SK-N-MC (cell line): Measurements from ENCODE around the gene RAD51AP2.
"Not testable (repeated sequence)": the region's sequence is repeated elsewhere in the genome, so short reads cannot be mapped to it uniquely, and the experiment has no call there.

Experiments
- DNase-seq: peaks from one replicate; pipeline ENCODE4 v3.0.0-alpha.2; 2011; ENCODE audit warnings: low read depth, low spot score
- H3K27ac ChIP-seq: fragments of 200-600 bp; sonication (generic); 2 replicates; pipeline ENCODE4 v1.5.1; 2016; ENCODE audit warnings: mixed run types
- H3K36me3 ChIP-seq: fragments of 200-600 bp; sonication (generic); 2 replicates; pipeline ENCODE4 v1.6.1; 2017; ENCODE audit warnings: antibody characterized with exemption, low read length, mixed read lengths; ENCODE audit not compliant: insufficient read depth
- H3K4me3 ChIP-seq: fragments of 200-600 bp; sonication (generic); 2 replicates; pipeline ENCODE4 v1.5.1; 2016
- H3K9ac ChIP-seq: fragments of 200-600 bp; sonication (generic); 2 replicates; pipeline ENCODE4 v1.8.0; 2017; ENCODE audit warnings: mixed run types, mixed read lengths; ENCODE audit not compliant: insufficient read length
- H3K9me3 ChIP-seq: fragments of 200-600 bp; sonication (generic); 2 replicates; pipeline ENCODE4 v1.6.1; 2017; ENCODE audit warnings: low read depth, mild to moderate bottlenecking, antibody characterized with exemption, low read length, moderate library complexity, mixed read lengths
- EZH2 ChIP-seq: fragments of 200-600 bp; sonication (generic); IDR thresholded peaks from one replicate; pipeline ENCODE4 v1.6.1; 2017; ENCODE audit warnings: antibody characterized with exemption
- FOXP2 ChIP-seq: optimal IDR thresholded peaks from 2 replicates; pipeline ENCODE3; 2011; ENCODE audit warnings: mild to moderate bottlenecking, moderate library complexity; ENCODE audit not compliant: insufficient read depth; ENCODE audit errors: extremely low read length, control extremely low read depth
- POLR2AphosphoS5 ChIP-seq: IDR thresholded peaks from 2 replicates; pipeline ENCODE4 v1.6.1; 2012; ENCODE audit warnings: mild to moderate bottlenecking, low read depth, low read length, borderline replicate concordance

The RAD51AP2 gene

DNA sequence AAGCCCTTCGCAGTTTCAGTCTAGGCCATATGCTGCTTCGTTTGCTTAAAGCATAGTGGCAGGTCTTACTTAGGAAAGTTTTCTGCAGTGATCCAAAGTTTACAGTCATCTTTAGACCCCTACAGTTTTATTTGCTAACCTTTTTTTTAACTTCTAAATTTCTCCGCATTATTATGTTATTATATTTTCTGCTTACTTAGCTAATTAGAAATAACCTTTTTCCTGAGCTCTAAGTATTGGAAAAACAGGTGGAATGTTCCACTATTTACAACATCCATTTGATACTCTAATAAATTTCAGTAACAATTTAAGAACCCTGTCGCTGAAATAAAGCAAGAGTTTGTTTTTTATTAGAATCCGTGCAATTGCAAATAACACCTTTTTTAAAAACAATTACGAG, 4.1 kb upstream of the RAD51AP2 start:
- no peak for TF ChIP-seq FOXP2
- H3K4me3 ChIP-seq = no peak overlapping the region
- DNase-seq = no peak
- no peaks in the 10 kb centered on the region for H3K9me3 ChIP-seq
- H3K9ac ChIP-seq = no peak overlapping the region
- H3K36me3 ChIP-seq = no peaks in the 10 kb centered on the region
- H3K27ac ChIP-seq = no peak overlapping the region

- H3K9ac ChIP-seq = no peak overlapping the region
- DNase-seq = no peak
- no peaks in the 10 kb centered on the region for H3K36me3 ChIP-seq
- no peak overlapping the region for H3K4me3 ChIP-seq
- TF ChIP-seq POLR2AphosphoS5 = no peak
- TF ChIP-seq FOXP2 = no peak
- no peak for TF ChIP-seq EZH2
- no peaks in the 10 kb centered on the region for H3K9me3 ChIP-seq
- no peak overlapping the region for H3K27ac ChIP-seq
These were observed 3.4 kb upstream of the RAD51AP2 start for GRCh38 chr2:17521621-17522020.

DNA sequence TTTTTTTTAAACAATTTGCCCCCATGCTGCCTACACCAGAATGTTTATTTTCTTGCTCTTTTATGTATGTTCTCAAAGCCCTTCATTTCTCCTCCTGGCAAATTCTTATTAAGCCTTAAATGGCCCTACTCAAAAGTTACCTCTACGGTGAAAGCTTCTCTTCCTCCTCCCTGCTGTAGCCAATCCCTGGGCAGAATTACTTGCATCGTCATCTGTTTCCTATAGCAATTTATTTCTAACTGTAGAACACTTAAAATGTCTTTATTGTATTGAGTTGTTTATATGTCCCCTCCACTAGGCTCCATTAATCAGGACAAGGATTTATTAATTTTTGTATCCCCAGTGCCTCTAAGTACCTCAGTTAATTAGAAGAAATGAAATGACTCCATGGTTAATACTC, 2.5 kb upstream of the RAD51AP2 start:
- H3K4me3 ChIP-seq = no peak overlapping the region
- no peak overlapping the region for H3K9ac ChIP-seq
- no peaks in the 10 kb centered on the region for H3K36me3 ChIP-seq
- H3K27ac ChIP-seq = no peak overlapping the region
- DNase-seq = no peak
- TF ChIP-seq FOXP2 (no peak), EZH2 (no peak), POLR2AphosphoS5 (no peak)
- no peaks in the 10 kb centered on the region for H3K9me3 ChIP-seq

- H3K27ac ChIP-seq = no peak overlapping the region; the same call in 1 of the 2 replicates
- TF ChIP-seq FOXP2 = no peak
- TF ChIP-seq POLR2AphosphoS5 = no peak
- no peak for TF ChIP-seq EZH2
- no peaks in the 10 kb centered on the region for H3K36me3 ChIP-seq
- DNase-seq = no peak
- no peak overlapping the region for H3K4me3 ChIP-seq
- no peaks in the 10 kb centered on the region for H3K9me3 ChIP-seq
- peak overlapping the region; percentile 85 for H3K9ac ChIP-seq
These were observed 1.2 kb upstream of the RAD51AP2 start for GRCh38 chr2:17519486-17519885.

GRCh38 chr2:17517481-17518211, 594 bp downstream of the RAD51AP2 start:
- peak overlapping the region; percentile 81 for H3K9ac ChIP-seq
- peak overlapping the region; percentile 83 for H3K27ac ChIP-seq
- H3K9me3 ChIP-seq = no peaks in the 10 kb centered on the region
- no peak for TF ChIP-seq POLR2AphosphoS5
- no peak for TF ChIP-seq EZH2
- TF ChIP-seq FOXP2 = no peak
- peak overlapping the region; percentile 80 for H3K4me3 ChIP-seq
- no peak for DNase-seq
- H3K36me3 ChIP-seq = no peaks in the 10 kb centered on the region

- no peak overlapping the region for H3K9ac ChIP-seq
- no peaks in the 10 kb centered on the region for H3K9me3 ChIP-seq
- no peak overlapping the region for H3K4me3 ChIP-seq
- H3K27ac ChIP-seq = peak overlapping the region; percentile 83
- no peak for DNase-seq
- no peaks in the 10 kb centered on the region for H3K36me3 ChIP-seq
- no peak for TF ChIP-seq POLR2AphosphoS5
- TF ChIP-seq FOXP2 = no peak
- TF ChIP-seq EZH2 = no peak
These were observed 2.6 kb downstream of the RAD51AP2 start for GRCh38 chr2:17515652-17516051.

- Histone ChIP-seq H3K36me3 (no peaks in the 10 kb centered on the region), H3K9ac (no peak overlapping the region), H3K4me3 (no peak overlapping the region), H3K27ac (no peak overlapping the region), H3K9me3 (no peaks in the 10 kb centered on the region)
- no peak for DNase-seq
- TF ChIP-seq FOXP2 = no peak
- TF ChIP-seq POLR2AphosphoS5 = no peak
- no peak for TF ChIP-seq EZH2
These were observed 11.3 kb downstream of the RAD51AP2 start for GRCh38 chr2:17506736-17507616.

DNA sequence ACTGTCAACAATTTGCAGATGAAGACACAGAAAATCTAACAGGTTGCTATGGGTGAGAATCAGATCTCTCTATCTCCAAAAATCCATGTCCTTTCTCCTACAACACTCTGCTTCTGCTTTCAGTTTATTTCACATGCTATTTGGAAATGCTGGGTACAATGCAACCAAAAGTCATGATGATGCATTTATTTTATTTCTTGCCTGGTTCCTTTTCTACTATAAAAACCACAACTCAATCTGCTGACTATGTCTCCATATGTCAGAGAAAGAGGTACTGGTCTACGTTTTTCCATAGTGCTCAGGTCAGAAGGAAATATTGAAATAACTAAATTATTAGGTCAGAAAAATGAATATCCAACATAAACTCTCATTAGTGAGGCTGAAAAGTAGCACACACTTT, 20.5 kb downstream of the RAD51AP2 start:
- no peaks in the 10 kb centered on the region for H3K9me3 ChIP-seq
- H3K36me3 ChIP-seq = no peaks in the 10 kb centered on the region
- no peak overlapping the region for H3K4me3 ChIP-seq
- no peak for DNase-seq
- H3K27ac ChIP-seq = no peak overlapping the region
- TF ChIP-seq FOXP2 = no peak
- no peak for TF ChIP-seq EZH2
- no peak for TF ChIP-seq POLR2AphosphoS5
- no peak overlapping the region for H3K9ac ChIP-seq

DNA sequence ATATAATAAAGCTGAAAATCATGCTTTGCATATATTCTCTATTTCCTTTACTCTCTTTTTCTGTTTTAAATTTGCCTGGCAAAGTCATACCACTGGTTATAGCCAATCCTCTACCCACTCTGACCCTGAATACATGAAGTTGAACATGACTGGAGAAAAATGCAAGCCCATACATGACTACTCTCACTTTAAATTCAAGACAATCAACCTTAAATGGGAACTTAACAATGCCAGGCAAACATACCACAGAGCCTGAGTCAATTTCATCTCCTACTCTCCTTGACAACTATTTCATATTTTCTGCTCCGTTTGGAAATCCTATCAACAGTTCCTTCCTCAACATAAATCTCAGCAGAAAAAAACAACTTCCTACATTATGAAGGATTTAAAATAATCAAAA, 22.6 kb downstream of the RAD51AP2 start:
- Histone ChIP-seq H3K9ac (no peak overlapping the region), H3K36me3 (no peaks in the 10 kb centered on the region), H3K4me3 (no peak overlapping the region), H3K27ac (no peak overlapping the region), H3K9me3 (no peaks in the 10 kb centered on the region)
- no peak for DNase-seq
- TF ChIP-seq EZH2 = no peak

DNA sequence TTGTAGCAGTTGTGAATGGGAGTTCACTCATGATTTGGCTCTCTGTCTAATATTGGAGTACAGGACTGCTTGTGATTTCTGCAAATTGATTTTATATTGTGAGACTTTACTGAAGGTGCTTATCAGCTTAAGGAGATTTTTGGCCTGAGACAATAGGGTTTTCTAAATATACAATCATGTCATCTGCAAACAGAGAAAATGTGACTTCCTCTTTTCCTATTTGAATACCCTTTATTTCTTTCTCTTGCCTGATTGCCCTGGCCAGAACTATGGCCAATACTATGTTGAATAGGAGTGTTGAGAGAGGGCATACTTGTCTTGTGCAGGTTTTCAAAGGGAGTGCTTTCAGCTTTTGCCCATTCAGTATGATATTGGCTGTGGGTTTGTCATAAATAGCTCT, 28.1 kb downstream of the RAD51AP2 start:
- H3K4me3 ChIP-seq, H3K36me3 ChIP-seq, H3K9me3 ChIP-seq, H3K9ac ChIP-seq, DNase-seq, H3K27ac ChIP-seq: not testable (repeated sequence)

DNA sequence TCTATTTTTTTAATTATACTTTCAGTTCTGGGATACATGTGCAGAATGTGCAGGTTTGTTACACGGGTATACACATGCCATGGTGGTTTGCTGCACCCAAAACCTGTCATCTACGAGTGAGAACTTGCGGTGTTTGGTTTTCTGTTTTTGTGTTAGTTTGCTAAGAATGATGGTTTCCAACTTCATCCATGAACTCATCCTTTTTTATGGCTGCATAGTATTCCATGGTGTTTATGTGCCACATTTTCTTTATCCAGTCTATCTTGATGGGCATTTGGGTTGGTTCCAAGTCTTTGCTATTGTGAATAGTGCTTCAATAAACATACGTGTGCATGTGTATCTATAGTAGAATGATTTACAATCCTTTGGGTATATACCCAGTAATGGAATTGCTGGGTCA, 29.6 kb downstream of the RAD51AP2 start:
- not testable (repeated sequence) for H3K9ac ChIP-seq, H3K4me3 ChIP-seq, H3K27ac ChIP-seq, H3K9me3 ChIP-seq, DNase-seq, H3K36me3 ChIP-seq
